ENCODE data around the gene CHST13.

DNA sequence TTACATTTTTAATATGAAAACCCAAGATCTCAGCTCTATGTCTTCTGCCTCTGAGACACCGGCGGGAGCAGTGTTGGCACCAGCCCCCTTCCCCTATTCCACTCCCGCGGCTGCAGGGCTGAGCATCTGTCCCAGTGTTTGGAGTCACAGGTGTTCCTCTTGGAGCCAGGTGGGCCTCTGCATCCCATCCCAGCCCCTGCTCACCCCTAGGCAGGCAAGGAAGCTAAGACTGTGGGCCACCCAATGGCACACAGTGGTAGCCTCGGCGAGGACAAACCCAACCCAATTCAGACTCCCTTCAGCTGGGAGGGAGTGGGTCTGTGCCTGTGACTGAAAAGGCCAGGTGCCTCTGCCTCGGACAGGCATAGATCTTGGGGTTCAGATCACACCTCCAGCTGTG is 3.1 kb downstream of the CHST13 start:
- TF ChIP-seq, protein P1, sequence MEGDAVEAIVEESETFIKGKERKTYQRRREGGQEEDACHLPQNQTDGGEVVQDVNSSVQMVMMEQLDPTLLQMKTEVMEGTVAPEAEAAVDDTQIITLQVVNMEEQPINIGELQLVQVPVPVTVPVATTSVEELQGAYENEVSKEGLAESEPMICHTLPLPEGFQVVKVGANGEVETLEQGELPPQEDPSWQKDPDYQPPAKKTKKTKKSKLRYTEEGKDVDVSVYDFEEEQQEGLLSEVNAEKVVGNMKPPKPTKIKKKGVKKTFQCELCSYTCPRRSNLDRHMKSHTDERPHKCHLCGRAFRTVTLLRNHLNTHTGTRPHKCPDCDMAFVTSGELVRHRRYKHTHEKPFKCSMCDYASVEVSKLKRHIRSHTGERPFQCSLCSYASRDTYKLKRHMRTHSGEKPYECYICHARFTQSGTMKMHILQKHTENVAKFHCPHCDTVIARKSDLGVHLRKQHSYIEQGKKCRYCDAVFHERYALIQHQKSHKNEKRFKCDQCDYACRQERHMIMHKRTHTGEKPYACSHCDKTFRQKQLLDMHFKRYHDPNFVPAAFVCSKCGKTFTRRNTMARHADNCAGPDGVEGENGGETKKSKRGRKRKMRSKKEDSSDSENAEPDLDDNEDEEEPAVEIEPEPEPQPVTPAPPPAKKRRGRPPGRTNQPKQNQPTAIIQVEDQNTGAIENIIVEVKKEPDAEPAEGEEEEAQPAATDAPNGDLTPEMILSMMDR (IDR thresholded peaks at IDR 0.05) = no peak
- TF ChIP-seq POLR2AphosphoS5 (IDR thresholded peaks at IDR 0.05; ENCODE audit: insufficient read depth in 1 of 2, low read depth in 1 of 2) (no peak), POLR2A (IDR thresholded peaks at IDR 0.05) (no peak)
